ENCODE results near the gene SH2D7.
A peak's percentile ranks its signal among the peaks of the same experiment; 100 is the strongest.

SH2D7 gene

GRCh38 chr15:78127882-78128281 is 35.5 kb downstream of the SH2D7 start:
- DNase-seq (ENCODE audit: low read depth) = no peak
- H3K4me3 ChIP-seq (ENCODE audit: low read length) = no peak overlapping the region
- TF ChIP-seq, protein P1, sequence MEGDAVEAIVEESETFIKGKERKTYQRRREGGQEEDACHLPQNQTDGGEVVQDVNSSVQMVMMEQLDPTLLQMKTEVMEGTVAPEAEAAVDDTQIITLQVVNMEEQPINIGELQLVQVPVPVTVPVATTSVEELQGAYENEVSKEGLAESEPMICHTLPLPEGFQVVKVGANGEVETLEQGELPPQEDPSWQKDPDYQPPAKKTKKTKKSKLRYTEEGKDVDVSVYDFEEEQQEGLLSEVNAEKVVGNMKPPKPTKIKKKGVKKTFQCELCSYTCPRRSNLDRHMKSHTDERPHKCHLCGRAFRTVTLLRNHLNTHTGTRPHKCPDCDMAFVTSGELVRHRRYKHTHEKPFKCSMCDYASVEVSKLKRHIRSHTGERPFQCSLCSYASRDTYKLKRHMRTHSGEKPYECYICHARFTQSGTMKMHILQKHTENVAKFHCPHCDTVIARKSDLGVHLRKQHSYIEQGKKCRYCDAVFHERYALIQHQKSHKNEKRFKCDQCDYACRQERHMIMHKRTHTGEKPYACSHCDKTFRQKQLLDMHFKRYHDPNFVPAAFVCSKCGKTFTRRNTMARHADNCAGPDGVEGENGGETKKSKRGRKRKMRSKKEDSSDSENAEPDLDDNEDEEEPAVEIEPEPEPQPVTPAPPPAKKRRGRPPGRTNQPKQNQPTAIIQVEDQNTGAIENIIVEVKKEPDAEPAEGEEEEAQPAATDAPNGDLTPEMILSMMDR (conservative IDR thresholded peaks at IDR 0.05; ENCODE audit: low read depth, low read length) = no peak

DNA sequence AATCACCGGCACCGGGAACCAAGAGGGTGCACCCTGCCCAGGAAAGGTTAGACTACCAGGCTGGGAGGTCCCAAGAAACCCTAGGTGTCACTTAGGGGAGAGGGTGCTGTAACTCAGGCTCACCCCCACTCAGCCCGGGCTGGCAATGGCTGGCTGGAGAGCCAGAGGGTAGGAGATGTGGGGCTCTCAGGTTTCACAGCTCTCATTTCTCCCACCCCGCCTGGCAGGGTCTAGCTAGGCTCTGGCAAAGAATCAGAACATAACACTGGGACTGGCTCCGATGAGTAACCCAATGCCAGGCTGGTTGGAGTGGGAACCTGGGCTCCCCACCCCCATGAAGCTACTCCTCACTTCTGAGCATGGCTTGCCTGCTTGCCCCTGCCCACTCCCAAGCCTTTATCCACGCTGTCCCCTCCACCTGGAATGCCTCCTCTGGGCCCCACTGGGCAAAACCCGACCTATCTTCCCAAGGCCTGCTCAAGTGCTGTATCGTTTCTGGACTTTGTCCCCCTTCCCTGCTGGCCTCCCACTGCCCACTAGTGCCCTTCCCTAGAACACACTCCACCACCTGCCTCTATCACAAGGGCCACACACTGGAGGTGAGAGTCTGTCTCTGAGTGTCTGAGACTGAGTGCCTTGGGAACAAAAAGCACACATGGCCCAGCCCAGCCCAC is 36.9 kb downstream of the SH2D7 start:
- TF ChIP-seq, protein P1 (conservative IDR thresholded peaks at IDR 0.05; ENCODE audit: low read depth, low read length) = no peak
- DNase-seq (ENCODE audit: low read depth) = no peak

GRCh38 chr15:78129751-78130287 is 37.5 kb downstream of the SH2D7 start:
- H3K4me3 ChIP-seq (ENCODE audit: low read length) = no peak overlapping the region
- no peak for DNase-seq (ENCODE audit: low read depth)
- TF ChIP-seq, protein P1 (conservative IDR thresholded peaks at IDR 0.05; ENCODE audit: low read depth, low read length) = no peak

More for the DNA sequence above, 36.9 kb downstream of the SH2D7 start:
- no peak overlapping the region for H3K4me3 ChIP-seq (ENCODE audit: low read length)

DNA sequence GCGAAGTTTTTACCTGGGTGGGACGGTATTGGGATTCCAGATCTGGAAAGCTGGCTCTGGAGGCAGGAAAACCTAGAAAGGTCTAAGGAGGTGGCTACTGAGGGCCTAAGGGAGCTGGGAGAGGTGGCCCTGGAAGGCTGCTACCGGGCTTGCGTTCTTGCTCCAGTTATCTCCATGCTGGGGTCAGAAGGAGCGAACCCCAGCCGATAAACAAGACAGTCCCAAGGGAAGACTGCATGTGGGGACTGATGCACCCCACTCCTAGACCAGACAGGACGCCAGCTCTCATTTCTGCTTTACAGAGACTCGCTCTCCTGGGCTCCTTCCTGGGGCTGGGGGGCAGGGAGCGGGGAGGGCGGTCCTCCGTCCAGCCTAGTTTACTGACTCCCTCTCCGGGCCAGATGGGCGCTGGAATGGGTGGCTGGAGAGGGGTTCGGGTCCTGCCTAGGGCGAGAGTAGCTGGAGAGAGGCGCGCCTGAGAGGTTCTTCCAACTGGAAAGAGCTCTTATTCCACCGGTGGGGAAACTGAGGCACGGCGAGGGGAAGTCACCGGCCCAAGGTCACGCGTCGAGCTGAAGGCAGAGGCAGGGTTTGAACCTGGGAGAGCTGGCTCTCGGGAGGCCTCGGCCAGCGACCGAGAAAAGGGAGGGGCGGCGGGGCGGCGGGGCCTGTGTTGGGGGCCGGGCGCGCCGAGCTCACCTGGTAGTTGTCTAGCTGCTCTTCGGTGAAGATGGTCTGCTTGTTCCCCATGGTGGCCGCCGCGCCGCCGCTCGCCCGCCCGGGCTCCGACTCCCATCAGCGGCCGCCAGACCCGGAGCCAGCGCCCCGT is 38.3 kb downstream of the SH2D7 start:
- DNase-seq (ENCODE audit: low read depth) = no peak
- H3K4me3 ChIP-seq (ENCODE audit: low read length) = peak overlapping the region; percentile 17
- TF ChIP-seq, protein P1 (conservative IDR thresholded peaks at IDR 0.05; ENCODE audit: low read depth, low read length) = no peak

DNA sequence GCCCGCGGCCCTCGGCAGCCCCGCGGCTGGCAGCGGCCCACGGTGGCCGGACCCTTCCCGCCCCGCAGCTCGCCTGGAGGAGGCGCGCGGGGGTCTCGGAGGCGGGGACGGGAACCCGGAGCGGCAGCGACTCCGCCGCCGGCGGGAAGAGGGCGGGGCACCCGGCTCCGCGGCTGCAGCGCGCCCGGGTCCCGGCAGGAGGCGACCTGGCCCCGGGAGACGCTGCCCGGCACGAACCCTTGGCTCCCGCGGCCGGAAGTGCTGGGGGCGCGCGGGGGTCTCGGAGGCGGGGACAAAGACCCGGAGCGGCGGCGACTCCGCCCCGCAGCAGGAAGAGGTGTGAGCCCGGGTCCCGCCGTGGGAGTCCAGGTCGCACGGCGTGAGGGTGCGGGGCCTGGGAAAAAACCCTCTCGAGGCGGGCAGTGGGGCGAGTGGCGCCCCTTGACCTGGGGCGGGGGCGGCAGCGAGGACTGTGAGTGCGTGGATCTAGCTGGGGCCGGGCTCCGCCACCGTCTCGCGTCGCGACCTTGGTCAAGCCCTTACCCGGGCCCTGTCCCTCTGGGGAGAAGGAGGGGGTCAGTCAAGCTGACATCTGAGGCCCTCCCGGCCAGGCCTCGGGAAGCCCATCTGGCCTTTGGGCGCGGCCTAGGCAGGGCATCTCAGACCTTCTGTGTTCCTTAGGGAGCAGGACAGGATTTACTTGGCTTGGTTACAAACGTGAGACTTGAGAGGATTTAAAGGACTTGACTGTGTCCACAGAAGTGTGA is 39.1 kb downstream of the SH2D7 start, which contains the start of gene CIB2:
TSS of gene CIB2 (minus strand) at position 151 of the 767 bp plus-strand sequence. CDS start 230 bp downstream, outside the sequence.
- peak within 1 kb of the TSS; percentile 71 for H3K4me3 ChIP-seq (ENCODE audit: low read length)
- no peak for DNase-seq (ENCODE audit: low read depth)
- TF ChIP-seq, protein P1 (conservative IDR thresholded peaks at IDR 0.05; ENCODE audit: low read depth, low read length) = peak; percentile 42

DNA sequence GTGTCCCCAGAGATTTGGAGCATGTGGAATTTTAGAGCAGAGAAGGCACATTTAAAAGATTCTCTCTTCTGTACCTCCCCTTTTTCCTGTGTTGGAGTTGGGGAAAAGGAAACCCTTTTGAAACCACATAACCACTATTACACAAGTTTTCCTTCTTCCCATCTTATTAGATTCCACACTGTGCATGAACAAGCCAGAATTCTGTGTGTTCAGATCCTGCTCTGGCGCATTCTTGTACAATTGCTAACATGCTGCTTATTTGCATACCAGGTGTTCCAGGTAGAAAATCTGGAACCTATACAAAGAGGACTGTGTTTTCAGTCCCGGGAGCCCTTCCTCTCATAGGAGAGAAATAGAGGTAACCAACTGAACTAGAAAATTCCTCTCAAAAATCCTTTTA is 41.4 kb downstream of the SH2D7 start:
- TF ChIP-seq, protein P1 (conservative IDR thresholded peaks at IDR 0.05; ENCODE audit: low read depth, low read length) = no peak
- DNase-seq (ENCODE audit: low read depth) = no peak
- H3K4me3 ChIP-seq (ENCODE audit: low read length) = no peak overlapping the region

All from retinal pigment epithelial cell (primary cell).